Loucy (cell line): ENCODE measurements around the gene CCDC69.
A peak's percentile ranks its signal among the peaks of the same experiment; 100 is the strongest.

Experiments
- H2AFZ ChIP-seq: fragments of 200-600 bp; sonication (generic); 2 replicates; pipeline ENCODE4 v1.6.0; 2016; ENCODE audit warnings: antibody characterized with exemption, mild to moderate bottlenecking, low read length, moderate library complexity
- H3F3A ChIP-seq: fragments of 200-600 bp; 2 replicates; pipeline ENCODE4 v1.6.0; 2016; ENCODE audit warnings: antibody characterized with exemption, low read depth, mild to moderate bottlenecking
- H3K27me3 ChIP-seq: fragments of 200-600 bp; sonication (generic); 2 replicates; pipeline ENCODE4 v1.6.1; 2014; ENCODE audit warnings: low read length, mild to moderate bottlenecking; ENCODE audit not compliant: insufficient read depth, poor library complexity, severe bottlenecking
- H3K36me3 ChIP-seq: fragments of 200-600 bp; sonication (generic); 2 replicates; pipeline ENCODE4 v1.6.1; 2016; ENCODE audit warnings: low read length; ENCODE audit not compliant: insufficient read depth
- H3K4me1 ChIP-seq: fragments of 200-600 bp; sonication (generic); 2 replicates; pipeline ENCODE4 v1.5.1; 2014; ENCODE audit warnings: low read length, mild to moderate bottlenecking; ENCODE audit not compliant: insufficient read depth, poor library complexity, severe bottlenecking
- H3K4me2 ChIP-seq: fragments of 200-600 bp; sonication (generic); 2 replicates; pipeline ENCODE4 v1.6.0; 2014; ENCODE audit warnings: antibody characterized with exemption, low read length, low read depth, mild to moderate bottlenecking; ENCODE audit not compliant: poor library complexity, severe bottlenecking
- H3K4me3 ChIP-seq: fragments of 200-600 bp; sonication (generic); 2 replicates; pipeline ENCODE4 v1.5.1; 2014; ENCODE audit warnings: low read length, mild to moderate bottlenecking, mixed read lengths; ENCODE audit not compliant: poor library complexity, severe bottlenecking
- H3K79me2 ChIP-seq: fragments of 200-600 bp; sonication (generic); 2 replicates; pipeline ENCODE4 v1.6.1; 2014; ENCODE audit warnings: low read length; ENCODE audit not compliant: insufficient read depth
- H3K9ac ChIP-seq: fragments of 200-600 bp; sonication (generic); 2 replicates; pipeline ENCODE4 v1.6.0; 2014; ENCODE audit warnings: mild to moderate bottlenecking, low read depth, low read length, moderate library complexity; ENCODE audit not compliant: poor library complexity, severe bottlenecking
- H3K9me2 ChIP-seq: fragments of 200-600 bp; sonication (generic); replicated peaks from 2 replicates; pipeline ENCODE4 v1.6.1; 2016; ENCODE audit warnings: low read depth, low read length, mixed read lengths
- H3K9me3 ChIP-seq: fragments of 200-600 bp; sonication (generic); 2 replicates; pipeline ENCODE4 v1.6.1; 2014; ENCODE audit warnings: mild to moderate bottlenecking, antibody characterized with exemption, low read length, low read depth; ENCODE audit not compliant: insufficient read depth
- H4K20me1 ChIP-seq: fragments of 200-600 bp; sonication (generic); 2 replicates; pipeline ENCODE4 v1.6.0; 2014; ENCODE audit warnings: antibody characterized with exemption, low read length, mild to moderate bottlenecking; ENCODE audit not compliant: insufficient read depth, poor library complexity, severe bottlenecking
- EZH2phosphoT487 ChIP-seq: fragments of 200-600 bp; IDR thresholded peaks from 2 replicates; pipeline ENCODE4 v1.6.1; 2018; ENCODE audit warnings: antibody characterized with exemption, mild to moderate bottlenecking, moderate library complexity, borderline replicate concordance
- TF ChIP-seq, protein P1 (sequence below): fragments of 200-600 bp; sonication (generic); conservative IDR thresholded peaks from 2 replicates; pipeline ENCODE4 v1.5.1; 2014; ENCODE audit warnings: mild to moderate bottlenecking, antibody characterized with exemption, low read length

Gene CCDC69

GRCh38 chr5:151167022-151167421, 56.9 kb downstream of the CCDC69 start:
- H3K9me2 ChIP-seq: no peaks in the 10 kb centered on the region
- no peaks in the 10 kb centered on the region for H3K27me3 ChIP-seq
- TF ChIP-seq, protein P1, sequence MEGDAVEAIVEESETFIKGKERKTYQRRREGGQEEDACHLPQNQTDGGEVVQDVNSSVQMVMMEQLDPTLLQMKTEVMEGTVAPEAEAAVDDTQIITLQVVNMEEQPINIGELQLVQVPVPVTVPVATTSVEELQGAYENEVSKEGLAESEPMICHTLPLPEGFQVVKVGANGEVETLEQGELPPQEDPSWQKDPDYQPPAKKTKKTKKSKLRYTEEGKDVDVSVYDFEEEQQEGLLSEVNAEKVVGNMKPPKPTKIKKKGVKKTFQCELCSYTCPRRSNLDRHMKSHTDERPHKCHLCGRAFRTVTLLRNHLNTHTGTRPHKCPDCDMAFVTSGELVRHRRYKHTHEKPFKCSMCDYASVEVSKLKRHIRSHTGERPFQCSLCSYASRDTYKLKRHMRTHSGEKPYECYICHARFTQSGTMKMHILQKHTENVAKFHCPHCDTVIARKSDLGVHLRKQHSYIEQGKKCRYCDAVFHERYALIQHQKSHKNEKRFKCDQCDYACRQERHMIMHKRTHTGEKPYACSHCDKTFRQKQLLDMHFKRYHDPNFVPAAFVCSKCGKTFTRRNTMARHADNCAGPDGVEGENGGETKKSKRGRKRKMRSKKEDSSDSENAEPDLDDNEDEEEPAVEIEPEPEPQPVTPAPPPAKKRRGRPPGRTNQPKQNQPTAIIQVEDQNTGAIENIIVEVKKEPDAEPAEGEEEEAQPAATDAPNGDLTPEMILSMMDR: no peak
- no peak for TF ChIP-seq EZH2phosphoT487
- H2AFZ ChIP-seq: no peak overlapping the region
- H3K9me3 ChIP-seq: no peaks in the 10 kb centered on the region
- H3K4me1 ChIP-seq: peaks cover 3% of the 10 kb centered on the region
- no peaks in the 10 kb centered on the region for H3K36me3 ChIP-seq
- no peak overlapping the region for H3K4me2 ChIP-seq
- no peak overlapping the region for H3K4me3 ChIP-seq
- no peaks in the 10 kb centered on the region for H3F3A ChIP-seq
- H4K20me1 ChIP-seq: no peaks in the 10 kb centered on the region
- H3K79me2 ChIP-seq: no peaks in the 10 kb centered on the region
- H3K9ac ChIP-seq: no peak overlapping the region

DNA sequence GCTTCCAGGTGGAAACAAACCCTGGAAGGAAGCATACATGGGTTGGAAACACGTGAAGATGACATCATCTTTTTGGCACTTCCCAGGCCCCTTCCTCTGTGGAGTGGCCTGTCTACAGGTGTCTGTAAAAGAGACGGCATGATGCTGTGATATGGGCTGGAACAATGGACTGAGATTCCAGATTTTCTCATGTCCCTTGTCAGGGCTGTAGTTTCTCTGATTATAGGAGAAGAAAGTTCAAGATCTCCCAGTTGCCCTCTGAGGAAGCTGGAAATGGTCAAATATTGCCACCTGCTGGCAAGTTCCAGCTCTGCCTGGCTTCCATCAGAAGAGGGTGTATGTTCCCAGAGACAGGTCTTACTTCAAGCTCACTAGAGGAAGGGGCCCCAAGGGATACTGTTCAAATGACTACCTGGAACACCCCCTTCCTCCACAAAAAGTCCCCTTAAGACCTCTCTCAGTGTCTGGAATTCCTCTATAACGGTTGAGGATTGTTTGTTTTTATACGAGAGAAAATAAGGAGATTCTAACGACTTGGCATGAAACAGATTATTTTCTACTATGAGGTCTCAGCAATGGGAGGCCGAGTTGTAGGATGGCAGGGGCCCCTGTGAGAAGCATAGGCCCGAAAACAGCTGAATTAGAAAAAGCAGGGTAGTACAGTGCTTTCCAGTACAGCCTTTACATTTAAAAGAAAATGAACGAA, 59.1 kb downstream of the CCDC69 start:
- H3K79me2 ChIP-seq: no peaks in the 10 kb centered on the region
- H3K9ac ChIP-seq: no peak overlapping the region
- H3K4me3 ChIP-seq: no peak overlapping the region
- H3K4me2 ChIP-seq: no peak overlapping the region
- no peaks in the 10 kb centered on the region for H3K36me3 ChIP-seq
- no peaks in the 10 kb centered on the region for H3F3A ChIP-seq
- no peak overlapping the region for H2AFZ ChIP-seq
- no peaks in the 10 kb centered on the region for H3K27me3 ChIP-seq
- no peaks in the 10 kb centered on the region for H3K9me3 ChIP-seq
- no peaks in the 10 kb centered on the region for H3K9me2 ChIP-seq
- H4K20me1 ChIP-seq: no peaks in the 10 kb centered on the region
- peaks cover 3% of the 10 kb centered on the region for H3K4me1 ChIP-seq
- TF ChIP-seq, protein P1: peak; percentile 98
- TF ChIP-seq EZH2phosphoT487: no peak

- peaks cover 13% of the 10 kb centered on the region for H3K4me1 ChIP-seq
- H3K4me2 ChIP-seq: no peak overlapping the region
- no peak overlapping the region for H3K9ac ChIP-seq
- TF ChIP-seq, protein P1: no peak
- no peak for TF ChIP-seq EZH2phosphoT487
- no peak overlapping the region for H2AFZ ChIP-seq
- no peaks in the 10 kb centered on the region for H3K36me3 ChIP-seq
- H3K4me3 ChIP-seq: no peak overlapping the region
- no peaks in the 10 kb centered on the region for H3K9me3 ChIP-seq
- H3F3A ChIP-seq: no peaks in the 10 kb centered on the region
- H3K79me2 ChIP-seq: peaks cover 10% of the 10 kb centered on the region
- no peaks in the 10 kb centered on the region for H3K9me2 ChIP-seq
- H3K27me3 ChIP-seq: no peaks in the 10 kb centered on the region
- H4K20me1 ChIP-seq: no peaks in the 10 kb centered on the region
Observed at GRCh38 chr5:151162776-151163175, 61.1 kb downstream of the CCDC69 start.
